Myocyte (in vitro differentiated cells): Measurements from ENCODE around the gene SMAD3. TPM values are rescaled to one million over a fixed set of nuclear protein-coding genes. Genes with fewer than 3 reads are reported as not detected.
A peak's percentile ranks its signal among the peaks of the same experiment; 100 is the strongest.

ENCODE experiments used
- DNase-seq: peaks from one replicate; pipeline ENCODE4 v3.0.0-alpha.2; 2012; ENCODE audit warnings: low read depth
- total RNA-seq: library from RNA; depleted of rRNA; stranded (reverse); fragments of >200 nt; gene quantifications from 2 replicates; pipeline ENCODE4 v1.2.3, GENCODE V29; 2014

The SMAD3 gene
- total RNA-seq, 1 donor from 2014 or later = 24.4 TPM

DNA sequence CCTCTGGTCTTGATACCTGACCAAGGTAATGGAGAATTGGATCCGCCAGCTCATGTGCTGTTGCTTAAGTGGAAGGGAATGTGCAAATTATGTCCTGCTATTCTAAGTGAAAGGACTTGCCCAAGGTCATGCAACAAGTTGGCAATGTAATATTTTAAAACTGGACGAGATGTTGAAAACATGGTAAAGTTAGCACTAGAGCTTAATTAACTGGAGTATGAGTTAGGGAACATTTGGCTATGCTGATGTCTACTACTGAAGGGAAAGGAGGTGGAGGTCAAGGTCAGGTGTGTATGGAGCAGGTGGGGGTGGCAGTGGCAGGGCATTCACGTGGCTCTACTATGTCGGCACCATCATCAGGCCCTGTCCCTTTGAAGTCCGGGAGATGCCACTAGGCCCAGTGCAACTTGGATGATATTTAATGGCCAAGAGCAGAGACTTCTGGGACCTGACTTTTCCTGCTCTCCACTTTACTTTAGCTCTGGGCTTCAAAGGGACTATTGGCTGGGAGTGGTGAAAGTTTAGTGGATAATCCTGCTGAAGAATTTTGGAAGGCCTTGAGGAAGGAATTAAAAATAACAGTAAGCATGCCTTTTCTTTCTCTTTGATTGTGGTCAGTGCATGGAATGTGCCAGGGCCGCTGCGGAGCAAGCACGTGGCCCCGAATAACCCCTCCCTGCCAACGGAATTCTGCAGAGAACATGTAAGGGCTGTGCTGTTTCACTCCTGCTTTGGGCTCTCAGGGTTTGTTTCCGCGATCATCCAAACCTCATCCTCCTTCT lies 14.9 kb downstream of the SMAD3 start:
- DNase-seq = peak; percentile 95

DNA sequence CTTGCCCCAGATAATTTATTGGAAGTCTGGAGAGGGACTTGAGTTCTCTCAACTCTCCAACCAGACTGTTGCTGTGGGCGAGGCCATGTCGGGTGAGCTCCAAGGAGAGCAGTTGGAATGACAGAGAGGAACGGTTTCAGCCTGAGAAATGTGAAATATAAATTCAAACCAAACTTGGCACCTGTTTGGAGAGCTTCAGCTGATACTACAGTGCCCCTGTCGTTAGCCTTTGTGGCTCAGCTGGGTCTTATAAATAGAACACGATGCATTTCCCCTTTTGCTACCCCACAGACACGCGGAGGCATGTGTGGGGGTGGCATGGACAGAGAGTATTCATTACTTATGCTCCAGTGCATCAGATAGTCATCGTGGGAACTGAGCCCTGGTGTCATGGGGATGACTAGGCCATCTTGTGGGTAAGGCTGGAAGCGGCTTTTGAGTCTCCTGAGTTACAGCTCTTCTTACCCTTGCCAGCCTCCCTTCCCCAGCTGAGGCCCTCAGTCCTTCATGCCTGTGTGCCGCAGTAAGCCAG lies 15.6 kb downstream of the SMAD3 start:
- peak; percentile 99 for DNase-seq

DNA sequence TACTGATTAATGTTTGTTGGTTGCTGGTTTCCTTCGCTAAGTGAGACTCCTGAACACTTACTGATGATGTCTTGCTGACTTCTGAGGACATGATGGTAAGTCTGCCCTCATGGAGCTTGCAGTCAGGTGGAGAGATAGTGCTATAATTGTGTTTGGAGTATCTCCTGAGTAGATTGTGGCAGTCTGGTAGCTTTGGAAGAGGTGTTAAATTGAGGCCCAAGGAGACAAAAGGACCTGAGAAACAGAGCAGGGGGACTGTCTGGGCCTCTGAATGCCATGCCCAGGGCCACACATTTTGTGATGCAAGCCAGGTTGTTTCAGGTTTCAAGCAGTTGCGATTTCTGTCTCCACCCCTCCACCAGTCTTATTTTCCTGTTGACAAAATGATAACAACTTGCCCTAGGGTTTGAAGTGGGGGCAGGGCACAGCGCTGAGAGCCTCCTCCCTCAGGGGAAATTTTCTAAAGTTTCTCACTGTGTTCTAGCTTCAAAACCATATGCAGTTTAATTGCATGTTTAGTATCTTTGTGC lies 16.7 kb downstream of the SMAD3 start:
- DNase-seq = peak; percentile 7

DNA sequence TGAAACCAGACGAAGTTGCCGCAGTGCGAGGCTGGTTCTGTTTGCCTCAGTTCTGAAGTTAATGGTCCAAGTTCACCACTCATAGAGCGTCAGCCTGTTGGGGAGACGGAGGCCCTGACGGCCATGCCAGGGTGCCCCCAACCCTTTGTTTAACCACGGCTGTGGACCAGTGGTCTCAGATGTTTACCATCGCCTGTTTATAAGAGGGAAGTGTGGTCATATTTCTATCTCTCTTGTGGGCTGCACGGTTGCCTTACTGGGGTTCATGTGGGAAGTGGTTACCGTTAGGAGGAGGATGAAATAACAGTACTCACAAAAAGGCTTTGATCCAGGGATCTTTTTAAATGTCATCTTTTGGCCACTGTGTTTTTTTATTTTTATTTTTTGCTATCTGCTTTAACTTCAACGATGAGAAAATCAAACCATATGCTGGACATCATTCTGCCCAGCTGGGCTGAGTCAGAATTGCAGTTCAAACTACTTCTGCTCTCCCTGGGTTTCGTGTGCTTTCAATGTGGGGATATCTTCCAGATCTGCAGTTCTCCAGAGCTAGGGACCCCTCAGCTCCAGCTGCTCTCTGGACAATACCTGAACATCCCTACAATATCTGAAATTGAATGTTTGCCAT lies 17.8 kb downstream of the SMAD3 start:
- DNase-seq = peak; percentile 22

DNA sequence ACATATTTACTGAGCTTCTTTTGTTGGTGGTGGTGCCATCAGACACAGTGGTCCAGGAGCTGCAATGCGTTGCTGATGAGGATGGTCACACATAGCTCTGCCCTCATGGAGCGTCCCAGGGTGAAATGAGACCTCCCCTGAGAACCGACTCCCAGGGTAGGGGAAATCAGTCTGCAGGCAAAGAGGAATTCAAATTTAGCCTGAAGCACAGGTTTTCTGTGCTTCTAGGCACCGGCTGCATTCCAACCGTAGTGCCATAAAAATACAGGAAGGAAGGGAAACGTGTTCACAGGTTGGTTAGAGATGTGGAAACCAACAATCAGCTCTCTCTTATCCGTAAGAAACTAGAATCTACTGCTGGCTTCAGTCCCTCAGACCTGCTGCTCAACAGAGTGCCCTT lies 19.2 kb downstream of the SMAD3 start:
- no peak for DNase-seq

DNA sequence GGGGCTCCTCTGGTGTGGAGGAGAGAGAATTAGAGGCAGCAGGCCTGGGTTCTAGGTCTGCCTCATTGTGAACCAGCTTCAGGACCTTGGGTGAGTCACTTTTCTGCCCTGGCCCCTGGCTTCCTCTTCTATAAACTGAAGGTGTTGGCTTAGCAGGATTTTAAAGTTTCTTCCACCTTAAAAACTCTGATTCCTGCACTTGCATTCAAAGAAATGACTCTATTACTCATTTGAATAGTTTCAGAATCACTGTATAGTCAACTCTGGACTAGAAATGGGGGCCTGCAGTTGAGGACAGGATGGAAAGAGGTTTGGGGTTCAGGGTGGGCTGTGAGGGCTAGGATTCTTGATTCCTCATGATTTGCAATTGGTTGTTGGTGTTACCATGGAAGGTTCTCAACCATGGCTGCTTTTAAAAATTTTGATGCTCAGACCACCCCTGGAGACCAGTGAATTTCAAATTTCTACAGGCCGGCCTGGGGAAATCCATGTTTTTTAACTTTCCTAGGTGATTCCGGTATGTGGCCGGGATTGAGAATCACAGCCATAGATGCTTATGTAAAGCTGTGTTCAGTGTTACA lies 19.9 kb downstream of the SMAD3 start:
- DNase-seq = no peak

DNA sequence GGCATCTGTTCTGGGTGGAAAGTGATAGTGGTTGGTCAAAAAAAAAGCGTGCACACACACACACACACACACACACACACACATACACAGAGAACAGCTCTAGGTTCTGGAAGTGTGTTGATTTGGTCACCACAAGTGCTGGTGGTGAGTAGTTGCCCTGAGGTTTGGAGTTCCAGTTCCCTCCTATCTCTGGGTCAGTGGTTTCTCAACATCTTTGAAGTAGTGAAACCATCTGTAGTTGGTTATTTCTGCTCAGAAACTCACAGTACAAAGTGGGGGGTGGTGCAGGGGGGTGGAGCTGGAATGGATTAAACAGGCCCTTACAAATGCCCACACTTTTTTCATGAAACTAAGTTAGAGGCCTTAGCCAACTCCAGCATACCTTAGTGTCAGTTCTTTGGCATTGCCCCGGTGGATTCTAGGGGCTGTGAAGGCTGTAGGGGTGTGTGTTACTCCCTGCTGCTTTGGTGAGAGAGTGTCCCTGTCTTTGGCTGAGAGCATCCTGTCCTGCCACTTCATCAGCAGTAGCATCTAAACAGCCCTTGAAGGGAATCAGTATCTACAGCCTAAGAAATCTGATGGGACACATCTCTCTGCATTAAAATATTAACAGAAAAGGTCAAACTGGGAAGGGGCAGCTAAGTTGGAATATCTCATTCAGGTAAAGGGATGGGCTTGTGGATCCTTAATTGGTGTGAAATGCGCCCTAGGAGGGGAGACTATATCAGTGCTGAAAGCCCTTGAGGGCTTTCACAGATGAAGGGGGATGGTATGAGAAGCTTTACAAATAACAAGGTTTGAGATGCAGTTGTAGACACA lies 20.6 kb downstream of the SMAD3 start:
- peak; percentile 61 for DNase-seq

DNA sequence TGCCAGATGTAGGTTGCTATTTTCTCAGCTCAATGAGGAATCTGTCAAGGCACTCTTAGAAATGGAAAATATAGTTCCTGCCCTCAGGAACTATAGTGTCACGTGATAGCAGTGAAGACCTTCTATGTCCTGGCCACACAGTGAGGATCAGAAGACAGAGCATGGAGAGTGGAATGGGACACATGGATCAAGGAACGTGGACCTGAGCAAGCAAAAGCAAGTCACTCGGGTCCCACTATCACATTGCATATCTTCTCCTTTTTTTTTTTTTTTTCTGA lies 21.2 kb downstream of the SMAD3 start:
- DNase-seq = no peak

DNA sequence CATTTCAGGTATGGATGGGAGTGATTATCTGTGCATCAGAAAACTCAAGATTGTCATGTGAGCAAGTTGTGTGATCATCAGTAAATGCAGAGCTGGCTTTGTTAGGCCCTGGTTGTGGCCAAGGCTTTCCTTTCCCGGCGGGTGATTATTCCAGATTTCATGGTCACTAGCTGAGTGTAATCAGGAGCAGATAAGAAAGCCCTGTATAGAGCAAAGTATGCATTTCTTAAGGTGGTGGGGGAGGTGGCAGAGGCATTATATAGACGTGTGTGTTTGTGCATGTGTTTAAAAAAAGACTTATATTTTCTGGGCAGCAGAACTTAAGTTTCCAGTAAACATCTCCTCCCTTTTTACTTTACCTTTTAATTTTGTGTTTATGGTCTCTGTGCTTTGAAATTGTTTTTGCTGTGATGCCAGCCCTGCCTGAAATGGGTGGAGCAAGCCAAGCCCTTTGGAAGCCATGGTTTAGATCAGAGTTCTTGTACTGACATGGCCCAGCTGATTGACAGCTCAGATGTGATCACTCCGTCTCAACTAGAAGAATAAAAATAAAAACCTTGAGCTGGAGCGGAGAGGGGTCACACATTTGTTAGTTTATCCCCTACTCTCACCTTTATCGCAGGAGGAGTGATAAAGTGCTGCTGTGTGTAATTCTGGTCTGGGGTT lies 22.2 kb downstream of the SMAD3 start:
- DNase-seq = no peak

DNA sequence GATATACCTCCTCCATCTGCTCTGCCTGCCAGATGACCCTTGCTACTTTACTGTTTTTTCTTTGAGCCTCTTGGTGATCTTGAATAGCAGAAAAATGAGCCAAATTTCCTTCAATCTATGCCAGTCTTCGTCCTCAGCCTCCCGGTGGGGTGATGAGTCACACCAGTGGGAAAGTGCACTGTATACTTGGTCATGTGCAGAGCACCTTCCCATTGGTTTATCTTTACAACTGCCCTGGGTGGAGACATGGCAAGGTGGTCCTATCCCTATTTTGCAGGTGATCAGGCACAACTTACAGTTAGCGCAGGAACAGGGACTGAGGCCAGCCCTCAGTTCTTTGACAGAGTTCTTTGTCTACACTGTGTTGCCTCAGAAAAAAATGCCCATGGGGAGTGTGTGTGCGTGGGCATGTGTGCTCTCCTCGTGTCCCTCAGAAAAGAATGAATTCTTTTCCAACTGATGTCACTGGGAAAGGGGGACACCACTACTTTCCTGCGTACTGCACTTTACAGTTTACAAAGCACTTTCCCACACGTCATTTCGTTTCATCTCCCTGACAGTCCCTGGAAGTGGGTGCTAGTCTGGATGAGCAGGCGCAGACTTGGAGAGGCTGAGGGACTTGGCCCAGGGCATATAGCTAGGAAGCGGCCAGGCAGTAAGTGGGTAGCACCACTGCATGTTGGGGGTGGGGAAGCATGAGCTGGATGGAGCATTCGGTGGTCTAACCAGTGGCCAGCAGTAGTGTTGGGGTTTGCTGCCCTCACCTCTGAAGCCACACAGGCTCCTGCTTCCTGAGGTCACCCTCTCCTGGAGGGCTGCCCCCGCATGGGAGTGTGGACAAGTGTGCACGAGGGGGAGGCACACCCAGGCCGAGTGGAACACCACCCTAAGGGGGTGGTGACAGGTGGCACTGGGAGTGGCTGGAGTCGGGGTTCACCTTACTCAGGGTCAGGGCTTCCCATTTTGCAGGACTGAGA lies 24.1 kb downstream of the SMAD3 start:
- peak; percentile 26 for DNase-seq

DNA sequence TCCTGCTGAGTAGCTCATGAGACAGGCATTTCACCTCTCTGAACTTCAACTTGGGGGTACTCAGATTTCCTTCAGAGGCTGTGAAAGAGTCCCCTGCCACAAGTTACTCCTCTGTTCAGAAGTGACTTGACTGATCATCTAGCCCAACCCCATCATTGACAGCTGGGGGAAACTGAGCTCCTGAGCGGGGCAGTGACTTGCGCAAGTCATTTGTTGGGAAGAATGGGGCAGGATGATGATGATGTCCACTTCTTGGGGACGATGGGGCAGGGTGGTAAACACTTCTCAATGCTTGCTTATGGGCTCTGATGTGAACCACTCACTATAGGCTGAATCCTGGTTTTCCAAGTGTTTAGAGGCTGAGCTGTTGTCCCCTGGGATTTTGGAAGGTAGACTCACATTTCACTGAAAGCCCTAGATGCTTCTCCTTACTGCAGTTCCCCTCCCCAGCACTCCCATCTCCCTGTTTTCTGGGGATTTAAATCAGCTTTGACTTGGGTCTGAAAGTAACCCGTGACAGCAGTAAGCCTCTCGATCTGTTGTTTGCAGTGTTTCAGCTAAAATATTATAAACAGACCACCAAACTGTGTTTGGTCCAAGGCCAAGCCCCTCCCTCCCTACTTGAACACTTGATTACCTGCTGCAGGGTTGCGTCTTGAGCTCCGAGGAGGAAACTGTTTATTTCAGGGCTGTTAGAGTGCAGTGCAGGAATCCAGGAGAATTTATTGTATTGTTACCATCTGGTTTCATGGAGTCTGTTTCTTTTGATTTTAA lies 25.1 kb downstream of the SMAD3 start:
- no peak for DNase-seq

DNA sequence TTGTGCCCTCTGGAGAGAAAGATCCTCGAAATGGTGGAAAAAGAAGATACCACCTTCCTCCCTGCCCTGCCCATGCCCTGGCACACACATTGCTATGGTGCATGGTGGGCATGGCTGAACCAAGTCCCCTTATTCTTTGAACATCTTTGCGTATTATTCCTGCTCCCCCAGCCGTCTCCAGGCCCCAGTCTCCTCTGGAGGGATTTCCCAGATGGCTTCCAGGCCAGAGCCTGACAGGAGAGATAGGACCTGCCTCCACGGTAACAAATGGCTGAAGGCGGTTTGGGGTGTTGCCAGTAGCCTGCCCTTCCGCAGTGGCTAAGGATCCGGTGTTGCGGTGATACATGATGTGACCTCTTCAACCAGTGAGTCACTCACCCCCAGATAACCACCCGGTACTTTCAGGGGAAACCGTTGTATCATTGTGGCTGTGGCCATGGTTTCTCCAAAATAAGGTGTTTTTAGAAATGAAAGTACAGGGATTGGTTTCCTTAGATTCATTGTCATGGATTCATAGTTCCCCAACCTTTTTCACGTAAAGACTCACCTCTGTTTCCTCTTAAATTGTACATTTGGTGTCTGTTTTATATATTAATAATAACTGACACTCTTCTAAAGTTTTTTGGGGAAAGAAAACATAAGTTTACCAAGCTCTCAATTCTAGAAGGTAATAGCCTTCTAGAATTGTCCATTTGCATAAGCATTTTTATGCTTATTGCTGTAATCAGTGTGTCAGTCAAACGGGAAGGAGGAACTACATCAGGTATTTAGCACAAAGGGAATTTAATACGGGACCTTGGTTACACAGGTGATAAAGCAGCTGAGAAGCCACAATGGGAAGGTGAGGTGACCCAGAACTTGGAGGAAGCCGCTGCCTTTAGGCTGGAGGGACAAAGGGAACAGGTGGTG lies 25.9 kb downstream of the SMAD3 start:
- DNase-seq = peak; percentile 95

DNA sequence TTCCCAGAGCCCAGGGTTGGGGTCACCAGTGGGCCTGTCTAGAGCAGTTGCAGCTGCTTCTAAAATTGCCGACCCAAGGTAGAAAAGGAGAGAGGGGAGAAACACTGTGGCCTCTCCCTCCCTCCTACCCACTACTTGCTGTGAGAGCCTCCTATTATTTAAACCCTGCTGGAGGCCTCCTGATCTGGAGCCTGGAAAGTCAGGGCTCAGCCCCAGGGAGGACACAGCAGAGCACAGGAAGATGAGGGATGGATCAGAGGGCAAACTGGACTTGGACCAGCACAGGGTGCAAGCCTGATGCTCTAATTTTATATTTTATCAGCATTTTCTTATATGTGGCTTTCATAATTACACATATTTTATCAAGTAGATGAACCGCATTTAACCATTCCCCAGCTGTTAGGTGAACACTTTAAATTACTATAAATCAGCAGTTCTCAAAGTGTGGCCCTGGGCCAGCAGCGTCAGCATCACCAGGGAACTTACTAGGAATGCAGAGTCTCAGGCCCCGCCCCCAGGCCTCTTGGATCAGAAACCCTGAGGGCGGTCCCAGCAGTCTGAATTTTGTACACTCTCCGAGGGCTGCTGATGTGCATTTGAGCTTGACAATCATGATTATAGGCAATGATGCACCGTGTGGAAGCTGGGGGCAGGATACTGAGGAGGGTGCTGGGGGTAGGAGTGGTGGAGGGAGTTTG lies 26.7 kb downstream of the SMAD3 start:
- peak; percentile 75 for DNase-seq

DNA sequence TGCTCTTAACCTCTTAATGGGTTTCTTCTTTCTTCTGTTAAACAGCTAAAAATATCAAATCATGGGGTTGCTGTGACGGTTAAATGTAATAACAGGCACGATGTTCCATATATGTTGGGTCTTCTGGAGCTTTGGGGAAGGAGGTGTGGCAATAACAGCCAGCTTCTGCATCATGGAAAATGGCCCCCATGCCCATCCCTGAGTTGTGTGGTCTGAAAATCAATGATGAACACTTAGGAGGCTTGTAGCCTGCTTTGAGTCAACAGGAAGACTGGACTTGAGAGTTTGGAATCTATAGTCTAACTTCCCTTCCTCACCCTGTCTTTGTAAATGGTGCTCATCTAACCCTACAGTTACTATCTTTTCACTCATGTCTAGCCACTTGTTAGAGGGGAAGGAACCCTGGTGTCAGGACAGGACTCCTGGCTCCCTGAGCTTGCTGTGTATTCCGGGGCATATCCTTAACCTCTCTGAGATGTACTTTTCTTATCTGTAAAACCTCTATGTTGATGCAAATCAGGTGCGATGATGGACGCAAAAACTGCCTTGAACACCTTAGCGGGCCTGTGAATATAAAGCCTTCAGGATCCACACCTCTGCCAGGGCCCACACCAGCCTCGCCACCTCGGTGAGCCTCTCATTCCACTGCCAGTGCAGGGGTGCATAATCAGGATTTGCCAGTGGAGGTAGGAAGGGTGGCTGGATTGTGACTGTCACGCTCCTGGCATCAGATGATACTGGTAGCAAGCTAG lies 27.5 kb downstream of the SMAD3 start:
- DNase-seq = no peak

DNA sequence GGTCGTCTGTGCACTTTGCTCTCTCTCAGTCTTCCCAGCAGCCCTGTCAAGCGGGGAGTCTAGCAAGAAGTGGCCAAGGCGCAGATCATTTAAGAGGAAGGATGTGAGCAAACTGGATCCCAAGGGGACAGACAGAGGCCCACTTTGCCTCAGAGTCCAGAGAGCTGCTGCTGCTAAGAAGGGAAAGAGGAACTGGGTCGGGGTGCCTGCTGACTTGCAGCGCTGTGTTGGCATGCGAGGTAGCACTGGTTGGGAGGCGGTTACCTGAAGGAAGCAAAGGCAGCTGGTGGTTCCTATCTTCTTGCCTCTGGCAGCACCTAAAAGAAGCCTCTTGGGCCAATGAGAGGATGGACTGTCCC lies 28.1 kb downstream of the SMAD3 start:
- DNase-seq = no peak

DNA sequence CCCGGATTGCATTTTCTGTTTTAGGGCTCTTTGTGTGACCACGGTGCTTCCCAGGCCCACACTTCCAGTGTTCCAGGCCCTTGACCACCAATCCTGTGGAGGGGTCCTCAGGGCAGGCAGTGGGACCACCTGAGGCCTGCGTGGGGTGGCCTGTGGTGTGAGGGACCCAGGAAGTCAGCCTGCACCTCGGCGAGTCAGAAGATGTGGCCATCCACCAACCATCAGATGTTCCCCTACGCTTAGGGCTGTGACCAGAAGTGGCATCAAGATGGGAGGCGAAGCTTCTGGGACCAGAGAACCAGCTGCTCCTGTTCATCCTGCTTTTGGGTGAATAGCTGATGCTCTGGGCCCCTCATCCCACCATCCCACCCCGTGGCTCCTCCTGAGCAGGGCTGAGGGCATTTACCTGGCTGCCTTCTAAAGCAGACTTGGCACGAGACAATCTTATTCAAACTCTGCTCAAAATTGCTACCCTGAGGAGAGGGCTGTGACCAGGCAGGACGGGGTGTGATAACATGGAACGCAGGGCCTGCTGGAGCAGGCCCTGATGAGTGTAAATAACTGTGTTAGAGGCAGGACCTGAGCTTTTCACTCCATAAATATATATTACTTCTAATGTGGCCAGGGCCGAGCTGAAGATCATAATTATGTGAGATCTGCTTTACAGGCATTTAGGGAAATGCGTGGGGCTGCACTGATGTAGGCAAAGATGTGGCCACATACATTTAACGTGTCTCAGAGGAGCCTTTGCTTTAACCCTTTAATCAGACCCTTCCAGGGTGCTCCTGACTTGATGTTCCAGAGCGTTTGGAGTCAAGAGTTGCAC lies 28.8 kb downstream of the SMAD3 start:
- DNase-seq = no peak
